K562 (cell line): ENCODE measurements around the gene LCN15. TPM values are rescaled to one million over a fixed set of nuclear protein-coding genes. Genes with fewer than 3 reads are reported as not detected.

Experiments
- ARID1B ChIP-seq: fragments of 450-650 bp; IDR thresholded peaks from 2 replicates; pipeline ENCODE4 v1.6.1; 2016; ENCODE audit warnings: antibody characterized with exemption, mild to moderate bottlenecking, inconsistent platforms
- CLOCK ChIP-seq: fragments of 250-450 bp; sonication (Bioruptor Pico); IDR thresholded peaks from 2 replicates; pipeline ENCODE4 v1.4.0; 2020; ENCODE audit warnings: mild to moderate bottlenecking, moderate library complexity, borderline replicate concordance
- GTF2E2 ChIP-seq: fragments of 200-800 bp; sonication (Bioruptor generic); IDR thresholded peaks from 2 replicates; pipeline ENCODE4 v1.6.1; 2016; ENCODE audit warnings: missing genetic modification characterization, missing compliant biosample characterization
- HNRNPL ChIP-seq: fragments of 200-400 bp; formaldehyde crosslinking; IDR thresholded peaks from 2 replicates; pipeline ENCODE4 v1.6.1; 2017; ENCODE audit warnings: low read depth, mild to moderate bottlenecking, low read length
- LEF1 ChIP-seq: fragments of 450-650 bp; IDR thresholded peaks from 2 replicates; pipeline ENCODE4 v1.6.1; 2016; ENCODE audit warnings: mild to moderate bottlenecking
- MCM7 ChIP-seq, 2 experiments: fragments of 450-650 bp; IDR thresholded peaks; 2 replicates each; pipeline ENCODE4 v1.6.1; 2016 to 2018
- POLR3A ChIP-seq: IDR thresholded peaks from 2 replicates; pipeline ENCODE4 v1.6.1; 2011; ENCODE audit warnings: borderline replicate concordance, mild to moderate bottlenecking, moderate library complexity; ENCODE audit not compliant: insufficient read length, insufficient read depth; ENCODE audit errors: extremely low read depth
- RNF2 ChIP-seq: sonication (generic); IDR thresholded peaks from 2 replicates; pipeline ENCODE4 v1.6.1; 2016
- SREBF2 ChIP-seq: sonication (generic); formaldehyde crosslinking; IDR thresholded peaks from 2 replicates; pipeline ENCODE4 v1.4.0; 2020; ENCODE audit warnings: mild to moderate bottlenecking, missing genetic modification reagents
- TARDBP ChIP-seq: fragments of 450-650 bp; IDR thresholded peaks from 2 replicates; pipeline ENCODE4 v1.6.1; 2016
- ZNF263 ChIP-seq: sonication (generic); formaldehyde crosslinking; IDR thresholded peaks from 2 replicates; pipeline ENCODE4 v1.8.0; 2022; ENCODE audit warnings: mild to moderate bottlenecking, missing genetic modification reagents, borderline replicate concordance
- ZSCAN29 ChIP-seq: fragments of 450-650 bp; IDR thresholded peaks from 2 replicates; pipeline ENCODE4 v1.6.1; 2017
- polyA plus RNA-seq, 8 experiments: library from polyadenylated mRNA; depleted of rRNA in 4 of 8; stranded (reverse) in 5 of 8; unstranded in 3 of 8; fragments of >200 nt; fragmentation: Nextera tagmentation in 2 of 8; fragmentation: Illumina TruSeq in 1 of 8; extraction: Ambion mirVana in 2 of 8; extraction: Trizol in 1 of 8; gene quantifications; 2 replicates each; pipeline versions ENCODE4 v1.2.1 to v1.2.3, GENCODE V29; 2011 to 2014; ENCODE audit warnings: inconsistent platforms in 1 of 8, missing spikeins in 1 of 8
- total RNA-seq, 7 experiments: library from RNA; depleted of rRNA in 6 of 7; stranded (reverse); fragments of >200 nt in 6 of 7; fragmentation: Illumina TruSeq in 2 of 7; extraction: Trizol in 2 of 7; gene quantifications; 2 replicates each; pipeline versions ENCODE4 v1.2.1 to v1.2.3, GENCODE V29; 2011 to 2021; ENCODE audit warnings: low replicate concordance in 1 of 7
- TF ChIP-seq, protein P1 (sequence below): fragments of 450-650 bp; IDR thresholded peaks from 2 replicates; pipeline ENCODE4 v1.7.1; 2018; ENCODE audit warnings: mild to moderate bottlenecking, low read depth; ENCODE audit not compliant: partially characterized antibody
- TF ChIP-seq, protein P2 (sequence below): sonication (generic); formaldehyde crosslinking; IDR thresholded peaks from 2 replicates; pipeline ENCODE4 v1.8.0; 2022; ENCODE audit warnings: missing genetic modification reagents, mild to moderate bottlenecking, moderate library complexity, borderline replicate concordance
- TF ChIP-seq, protein P3 (sequence below): fragments of 450-650 bp; IDR thresholded peaks from 2 replicates; pipeline ENCODE4 v1.6.1; 2016; ENCODE audit warnings: low read depth

LCN15 gene
- total and polyA plus RNA-seq, 9 of the 15 experiments (the other 6 are each of a cell fraction or from before 2014, with no cell fraction given): 0.66 TPM; not detected in 8

DNA sequence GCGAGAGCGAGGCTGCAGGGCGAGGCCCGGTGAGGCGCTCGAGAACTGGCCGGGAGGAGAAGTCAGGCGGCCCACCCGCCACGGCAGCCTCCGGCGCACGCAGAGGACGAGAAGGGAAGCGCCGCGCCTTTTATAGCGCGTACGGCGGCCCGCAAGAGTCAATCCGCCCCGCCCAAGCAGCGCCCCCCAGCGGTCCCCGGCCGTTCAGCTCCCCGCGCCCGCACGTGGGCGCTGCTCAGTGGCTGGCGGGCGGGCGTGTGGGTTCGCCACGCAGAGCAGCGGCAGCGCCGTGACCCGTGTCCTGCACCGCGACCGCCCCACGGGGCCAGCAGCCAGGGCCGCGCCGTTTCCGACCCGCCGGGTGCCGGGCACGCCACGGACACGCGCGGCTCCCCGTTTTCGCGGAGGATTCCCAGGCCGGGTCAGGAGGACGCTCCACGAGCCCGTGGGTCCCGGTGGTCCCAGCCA lies 36.2 kb downstream of the LCN15 start (continued):
- TF ChIP-seq, protein P1, sequence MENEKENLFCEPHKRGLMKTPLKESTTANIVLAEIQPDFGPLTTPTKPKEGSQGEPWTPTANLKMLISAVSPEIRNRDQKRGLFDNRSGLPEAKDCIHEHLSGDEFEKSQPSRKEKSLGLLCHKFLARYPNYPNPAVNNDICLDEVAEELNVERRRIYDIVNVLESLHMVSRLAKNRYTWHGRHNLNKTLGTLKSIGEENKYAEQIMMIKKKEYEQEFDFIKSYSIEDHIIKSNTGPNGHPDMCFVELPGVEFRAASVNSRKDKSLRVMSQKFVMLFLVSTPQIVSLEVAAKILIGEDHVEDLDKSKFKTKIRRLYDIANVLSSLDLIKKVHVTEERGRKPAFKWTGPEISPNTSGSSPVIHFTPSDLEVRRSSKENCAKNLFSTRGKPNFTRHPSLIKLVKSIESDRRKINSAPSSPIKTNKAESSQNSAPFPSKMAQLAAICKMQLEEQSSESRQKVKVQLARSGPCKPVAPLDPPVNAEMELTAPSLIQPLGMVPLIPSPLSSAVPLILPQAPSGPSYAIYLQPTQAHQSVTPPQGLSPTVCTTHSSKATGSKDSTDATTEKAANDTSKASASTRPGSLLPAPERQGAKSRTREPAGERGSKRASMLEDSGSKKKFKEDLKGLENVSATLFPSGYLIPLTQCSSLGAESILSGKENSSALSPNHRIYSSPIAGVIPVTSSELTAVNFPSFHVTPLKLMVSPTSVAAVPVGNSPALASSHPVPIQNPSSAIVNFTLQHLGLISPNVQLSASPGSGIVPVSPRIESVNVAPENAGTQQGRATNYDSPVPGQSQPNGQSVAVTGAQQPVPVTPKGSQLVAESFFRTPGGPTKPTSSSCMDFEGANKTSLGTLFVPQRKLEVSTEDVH: peak; percentile 21
- 0 out of 2 replicates have a peak, but pooled peaks have one; percentile 43 for TF ChIP-seq ZSCAN29
- no peak for TF ChIP-seq MCM7 (IDR thresholded peaks at IDR 0.05)
- TF ChIP-seq SREBF2 (CRISPR knock-in tag): no peak
- peak; percentile 27; the same call in 1 of the 2 replicates for TF ChIP-seq ZNF263 (CRISPR knock-in tag)
- TF ChIP-seq CLOCK (CRISPR knock-in tag): 0 out of 2 replicates have a peak, but pooled peaks have one; percentile 26
- no peak for TF ChIP-seq POLR3A
- no peak for TF ChIP-seq ARID1B
- peak; percentile 99 for TF ChIP-seq TARDBP
- TF ChIP-seq RNF2: peak; percentile 96
- TF ChIP-seq, protein P2, sequence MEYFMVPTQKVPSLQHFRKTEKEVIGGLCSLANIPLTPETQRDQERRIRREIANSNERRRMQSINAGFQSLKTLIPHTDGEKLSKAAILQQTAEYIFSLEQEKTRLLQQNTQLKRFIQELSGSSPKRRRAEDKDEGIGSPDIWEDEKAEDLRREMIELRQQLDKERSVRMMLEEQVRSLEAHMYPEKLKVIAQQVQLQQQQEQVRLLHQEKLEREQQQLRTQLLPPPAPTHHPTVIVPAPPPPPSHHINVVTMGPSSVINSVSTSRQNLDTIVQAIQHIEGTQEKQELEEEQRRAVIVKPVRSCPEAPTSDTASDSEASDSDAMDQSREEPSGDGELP (CRISPR knock-in tag): peak; percentile 78
- TF ChIP-seq HNRNPL: peak; percentile 87
- TF ChIP-seq LEF1: no peak
- TF ChIP-seq, protein P3, sequence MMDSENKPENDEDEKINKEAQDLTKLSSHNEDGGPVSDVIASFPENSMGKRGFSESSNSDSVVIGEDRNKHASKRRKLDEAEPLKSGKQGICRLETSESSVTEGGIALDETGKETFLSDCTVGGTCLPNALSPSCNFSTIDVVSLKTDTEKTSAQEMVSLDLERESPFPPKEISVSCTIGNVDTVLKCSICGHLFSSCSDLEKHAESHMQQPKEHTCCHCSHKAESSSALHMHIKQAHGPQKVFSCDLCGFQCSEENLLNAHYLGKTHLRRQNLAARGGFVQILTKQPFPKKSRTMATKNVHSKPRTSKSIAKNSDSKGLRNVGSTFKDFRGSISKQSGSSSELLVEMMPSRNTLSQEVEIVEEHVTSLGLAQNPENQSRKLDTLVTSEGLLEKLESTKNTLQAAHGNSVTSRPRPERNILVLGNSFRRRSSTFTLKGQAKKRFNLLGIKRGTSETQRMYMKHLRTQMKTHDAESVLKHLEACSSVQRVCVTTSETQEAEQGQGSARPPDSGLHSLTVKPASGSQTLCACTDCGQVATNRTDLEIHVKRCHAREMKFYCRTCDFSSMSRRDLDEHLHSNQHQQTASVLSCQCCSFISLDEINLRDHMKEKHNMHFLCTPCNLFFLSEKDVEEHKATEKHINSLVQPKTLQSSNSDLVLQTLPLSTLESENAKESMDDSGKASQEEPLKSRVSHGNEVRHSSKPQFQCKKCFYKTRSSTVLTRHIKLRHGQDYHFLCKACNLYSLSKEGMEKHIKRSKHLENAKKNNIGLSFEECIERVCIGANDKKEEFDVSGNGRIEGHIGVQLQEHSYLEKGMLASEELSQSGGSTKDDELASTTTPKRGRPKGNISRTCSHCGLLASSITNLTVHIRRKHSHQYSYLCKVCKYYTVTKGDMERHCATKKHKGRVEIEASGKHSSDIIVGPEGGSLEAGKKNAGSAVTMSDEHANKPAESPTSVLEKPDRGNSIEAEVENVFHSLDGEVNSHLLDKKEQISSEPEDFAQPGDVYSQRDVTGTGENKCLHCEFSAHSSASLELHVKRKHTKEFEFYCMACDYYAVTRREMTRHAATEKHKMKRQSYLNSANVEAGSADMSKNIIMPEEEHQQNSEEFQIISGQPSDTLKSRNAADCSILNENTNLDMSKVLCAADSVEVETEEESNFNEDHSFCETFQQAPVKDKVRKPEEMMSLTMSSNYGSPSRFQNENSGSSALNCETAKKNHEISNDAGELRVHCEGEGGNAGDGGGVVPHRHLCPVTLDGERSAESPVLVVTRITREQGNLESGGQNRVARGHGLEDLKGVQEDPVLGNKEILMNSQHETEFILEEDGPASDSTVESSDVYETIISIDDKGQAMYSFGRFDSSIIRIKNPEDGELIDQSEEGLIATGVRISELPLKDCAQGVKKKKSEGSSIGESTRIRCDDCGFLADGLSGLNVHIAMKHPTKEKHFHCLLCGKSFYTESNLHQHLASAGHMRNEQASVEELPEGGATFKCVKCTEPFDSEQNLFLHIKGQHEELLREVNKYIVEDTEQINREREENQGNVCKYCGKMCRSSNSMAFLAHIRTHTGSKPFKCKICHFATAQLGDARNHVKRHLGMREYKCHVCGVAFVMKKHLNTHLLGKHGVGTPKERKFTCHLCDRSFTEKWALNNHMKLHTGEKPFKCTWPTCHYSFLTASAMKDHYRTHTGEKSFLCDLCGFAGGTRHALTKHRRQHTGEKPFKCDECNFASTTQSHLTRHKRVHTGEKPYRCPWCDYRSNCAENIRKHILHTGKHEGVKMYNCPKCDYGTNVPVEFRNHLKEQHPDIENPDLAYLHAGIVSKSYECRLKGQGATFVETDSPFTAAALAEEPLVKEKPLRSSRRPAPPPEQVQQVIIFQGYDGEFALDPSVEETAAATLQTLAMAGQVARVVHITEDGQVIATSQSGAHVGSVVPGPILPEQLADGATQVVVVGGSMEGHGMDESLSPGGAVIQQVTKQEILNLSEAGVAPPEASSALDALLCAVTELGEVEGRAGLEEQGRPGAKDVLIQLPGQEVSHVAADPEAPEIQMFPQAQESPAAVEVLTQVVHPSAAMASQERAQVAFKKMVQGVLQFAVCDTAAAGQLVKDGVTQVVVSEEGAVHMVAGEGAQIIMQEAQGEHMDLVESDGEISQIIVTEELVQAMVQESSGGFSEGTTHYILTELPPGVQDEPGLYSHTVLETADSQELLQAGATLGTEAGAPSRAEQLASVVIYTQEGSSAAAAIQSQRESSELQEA: peak; percentile 96
- peak; percentile 87 for TF ChIP-seq GTF2E2 (tag)
